T-helper 17 cell (primary cell): ENCODE results near the gene DMRTA2. TPM values are rescaled to one million over a fixed set of nuclear protein-coding genes. Genes with fewer than 3 reads are reported as not detected.
A peak's percentile ranks its signal among the peaks of the same experiment; 100 is the strongest.
"Not testable (repeated sequence)": the region's sequence is repeated elsewhere in the genome, so short reads cannot be mapped to it uniquely, and the experiment has no call there.

Experiments used
- ATAC-seq: fragments of 150-1000 bp; cut with Tn5 transposase; 2 replicates; pipeline ENCODE4 v1.10.0; 2021; ENCODE audit warnings: mild to moderate bottlenecking, moderate library complexity
- DNase-seq, 3 donors: peaks; one replicate each; pipeline versions ENCODE4 v3.0.0 to v3.0.0-alpha.2; 2020 to 2021
- H3K9me3 ChIP-seq: one replicate; pipeline ENCODE4 v1.7.0; 2013; ENCODE audit warnings: low read length, mild to moderate bottlenecking; ENCODE audit not compliant: control insufficient read depth, poor library complexity, severe bottlenecking
- H3K27ac Mint-ChIP-seq: one replicate; pipeline ENCODE4 v1.8.0; 2022; ENCODE audit warnings: mild to moderate bottlenecking, moderate library complexity, mixed read lengths
- H3K27me3 Mint-ChIP-seq: one replicate; pipeline ENCODE4 v1.8.0; 2022; ENCODE audit warnings: mixed read lengths
- H3K36me3 Mint-ChIP-seq: one replicate; pipeline ENCODE4 v1.8.0; 2022; ENCODE audit warnings: low read depth, mixed read lengths
- H3K4me1 Mint-ChIP-seq: one replicate; pipeline ENCODE4 v1.8.0; 2022; ENCODE audit warnings: mild to moderate bottlenecking, mixed read lengths
- H3K4me3 Mint-ChIP-seq: one replicate; pipeline ENCODE4 v1.8.0; 2022; ENCODE audit warnings: mild to moderate bottlenecking, moderate library complexity, mixed read lengths
- total RNA-seq, 4 donors: library from RNA in 2 of 4; stranded (reverse) in 2 of 4; gene quantifications; one replicate each; pipeline ENCODE4 v1.2.3 and lab custom pipeline; 2022 to 2026

Gene DMRTA2
- total RNA-seq, 2 donors from 2014 or later: not detected

DNA sequence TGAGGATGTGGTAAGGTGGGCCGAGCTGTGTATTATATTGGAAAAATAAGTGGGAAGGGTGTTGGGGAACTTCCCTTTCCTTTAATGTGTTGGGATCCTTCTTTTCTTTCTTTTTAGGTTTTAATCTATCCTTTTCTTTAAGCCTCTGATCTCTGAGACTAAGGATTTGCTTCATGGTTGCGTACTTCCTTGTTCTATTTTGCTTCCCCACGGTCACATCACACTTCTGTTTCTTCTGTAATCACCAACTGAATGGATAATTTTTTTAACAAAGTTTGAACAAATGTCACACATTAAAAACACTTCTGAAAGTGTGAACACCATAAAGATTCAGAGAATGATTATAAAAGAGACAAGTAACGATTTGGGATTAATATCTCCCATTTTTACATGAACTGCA, 17.4 kb downstream of the DMRTA2 start:
- no peaks in the 10 kb centered on the region for H3K9me3 ChIP-seq
- no peaks in the 10 kb centered on the region for H3K36me3 Mint-ChIP-seq
- DNase-seq: no peak
- H3K4me3 Mint-ChIP-seq: no peak overlapping the region
- no peak overlapping the region for H3K27ac Mint-ChIP-seq
- peaks cover 68% of the 10 kb centered on the region for H3K27me3 Mint-ChIP-seq
- H3K4me1 Mint-ChIP-seq: no peaks in the 10 kb centered on the region
- ATAC-seq: no peak

GRCh38 chr1:50393522-50394120, 29.6 kb downstream of the DMRTA2 start:
- no peaks in the 10 kb centered on the region for H3K4me1 Mint-ChIP-seq
- H3K9me3 ChIP-seq: no peaks in the 10 kb centered on the region
- H3K27me3 Mint-ChIP-seq: peaks cover 26% of the 10 kb centered on the region
- no peaks in the 10 kb centered on the region for H3K36me3 Mint-ChIP-seq
- no peak overlapping the region for H3K4me3 Mint-ChIP-seq
- DNase-seq (no peak), ATAC-seq (no peak)
- no peak overlapping the region for H3K27ac Mint-ChIP-seq

DNA sequence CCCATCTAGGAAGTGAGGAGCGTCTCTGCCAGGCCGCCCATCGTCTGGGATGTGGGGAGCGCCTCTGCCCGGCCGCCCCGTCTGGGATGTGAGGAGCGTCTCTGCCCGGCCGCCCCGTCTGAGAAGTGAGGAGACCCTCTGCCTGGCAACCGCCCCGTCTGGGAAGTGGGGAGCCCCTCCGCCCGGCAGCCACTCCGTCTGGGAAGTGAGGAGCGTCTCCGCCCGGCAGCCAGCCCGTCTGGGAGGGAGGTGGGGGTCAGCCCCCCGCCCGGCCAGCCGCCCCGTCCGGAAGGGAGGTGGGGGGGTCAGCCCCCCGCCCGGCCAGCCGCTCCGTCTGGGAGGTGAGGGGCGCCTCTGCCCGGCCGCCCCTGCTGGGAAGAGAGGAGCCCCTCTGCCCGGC, 41.7 kb downstream of the DMRTA2 start:
- not testable (repeated sequence) for H3K4me3 Mint-ChIP-seq, H3K27me3 Mint-ChIP-seq, ATAC-seq, H3K4me1 Mint-ChIP-seq, H3K9me3 ChIP-seq, H3K27ac Mint-ChIP-seq, H3K36me3 Mint-ChIP-seq, DNase-seq

DNA sequence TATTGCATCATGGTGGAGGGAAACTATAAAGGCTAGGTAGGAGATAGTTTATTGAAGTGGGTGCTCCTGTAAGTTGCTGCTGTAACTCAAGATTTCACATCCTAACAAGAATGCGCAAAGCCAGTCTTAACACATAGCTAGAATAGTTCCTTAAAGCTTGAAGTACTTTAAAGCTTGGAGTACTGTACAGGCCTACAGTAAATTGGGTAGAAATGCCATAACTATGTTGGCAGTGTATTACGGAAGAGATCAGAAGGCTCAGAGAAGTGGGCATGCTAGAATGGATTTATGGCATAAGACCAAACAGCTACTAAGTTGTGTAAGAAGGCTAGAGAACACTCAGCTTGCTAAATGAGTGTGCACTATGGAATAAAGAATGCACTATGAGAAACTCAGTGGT, 44.5 kb downstream of the DMRTA2 start:
- H3K9me3 ChIP-seq: no peaks in the 10 kb centered on the region
- DNase-seq: no peak
- Mint-ChIP-seq H3K4me3 (no peak overlapping the region), H3K4me1 (no peaks in the 10 kb centered on the region), H3K36me3 (no peaks in the 10 kb centered on the region), H3K27me3 (no peaks in the 10 kb centered on the region), H3K27ac (no peak overlapping the region)
- no peak for ATAC-seq

DNA sequence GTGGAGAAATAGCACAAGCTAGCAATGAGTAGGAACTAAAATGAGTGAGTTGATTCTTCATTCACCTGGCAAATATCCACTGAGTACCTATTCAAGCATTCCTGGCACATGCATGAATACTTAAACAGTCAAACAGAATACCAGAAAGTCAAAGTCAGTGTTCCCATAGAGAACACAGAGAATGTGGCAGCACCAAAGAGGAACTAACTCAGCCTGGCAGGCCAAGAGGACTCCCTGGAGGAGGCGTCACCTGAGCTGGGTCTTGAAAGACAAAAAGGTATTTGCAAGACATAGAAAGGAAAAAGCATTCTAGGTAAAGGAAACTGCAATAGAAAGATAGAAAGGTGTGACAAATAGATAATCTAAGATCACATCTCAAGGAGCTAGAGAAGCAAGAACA, 49.7 kb downstream of the DMRTA2 start:
- no peak overlapping the region for H3K4me3 Mint-ChIP-seq
- H3K36me3 Mint-ChIP-seq: no peaks in the 10 kb centered on the region
- no peaks in the 10 kb centered on the region for H3K4me1 Mint-ChIP-seq
- no peaks in the 10 kb centered on the region for H3K9me3 ChIP-seq
- H3K27me3 Mint-ChIP-seq: peaks cover 27% of the 10 kb centered on the region
- no peak for ATAC-seq
- no peak overlapping the region for H3K27ac Mint-ChIP-seq
- no peak for DNase-seq

GRCh38 chr1:50371749-50372148, 51.5 kb downstream of the DMRTA2 start:
- no peak overlapping the region for H3K4me3 Mint-ChIP-seq

DNA sequence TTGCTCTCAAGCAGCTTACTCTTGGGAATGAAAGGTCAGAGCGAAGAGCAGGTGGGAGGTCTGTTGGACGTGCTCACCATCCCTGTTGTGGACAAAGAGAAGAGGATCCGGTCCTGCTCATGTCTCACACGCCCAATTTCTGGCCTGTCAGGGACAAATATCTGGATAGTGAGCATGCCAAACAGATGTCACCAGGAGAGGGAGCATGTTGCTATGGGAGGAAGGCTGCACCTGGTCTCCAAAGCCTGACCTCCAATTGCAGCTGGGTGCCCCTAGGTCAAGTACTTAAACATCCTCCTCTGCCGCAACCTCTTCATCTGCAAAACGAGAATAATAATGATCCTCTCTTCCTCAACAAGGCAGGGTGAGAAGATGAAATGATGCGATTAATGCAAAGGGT, 53.4 kb downstream of the DMRTA2 start:
- H3K36me3 Mint-ChIP-seq: no peaks in the 10 kb centered on the region
- no peaks in the 10 kb centered on the region for H3K9me3 ChIP-seq
- H3K4me3 Mint-ChIP-seq: no peak overlapping the region
- no peak for DNase-seq
- ATAC-seq: no peak
- H3K27me3 Mint-ChIP-seq: peaks cover 37% of the 10 kb centered on the region
- no peak overlapping the region for H3K27ac Mint-ChIP-seq
- H3K4me1 Mint-ChIP-seq: peaks cover 5% of the 10 kb centered on the region

More at GRCh38 chr1:50371749-50372148, 51.5 kb downstream of the DMRTA2 start:
- Mint-ChIP-seq H3K27ac (no peak overlapping the region), H3K4me1 (peaks cover 5% of the 10 kb centered on the region), H3K27me3 (peaks cover 33% of the 10 kb centered on the region), H3K36me3 (no peaks in the 10 kb centered on the region)
- no peak for ATAC-seq
- no peak for DNase-seq
- no peaks in the 10 kb centered on the region for H3K9me3 ChIP-seq

- no peak for ATAC-seq
- no peak overlapping the region for H3K27ac Mint-ChIP-seq
- no peaks in the 10 kb centered on the region for H3K9me3 ChIP-seq
- peaks cover 42% of the 10 kb centered on the region for H3K27me3 Mint-ChIP-seq
- H3K4me1 Mint-ChIP-seq: peaks cover 5% of the 10 kb centered on the region
- no peak overlapping the region for H3K4me3 Mint-ChIP-seq
- no peaks in the 10 kb centered on the region for H3K36me3 Mint-ChIP-seq
- no peak for DNase-seq
Observed at GRCh38 chr1:50369008-50369634, 54.1 kb downstream of the DMRTA2 start.

GRCh38 chr1:50368179-50369007, 54.9 kb downstream of the DMRTA2 start:
- peak; percentile 45 for ATAC-seq

More at GRCh38 chr1:50368179-50369007, 54.9 kb downstream of the DMRTA2 start:
- Mint-ChIP-seq H3K4me1 (peaks cover 5% of the 10 kb centered on the region), H3K27ac (no peak overlapping the region), H3K36me3 (no peaks in the 10 kb centered on the region), H3K4me3 (no peak overlapping the region), H3K27me3 (peaks cover 48% of the 10 kb centered on the region)
- DNase-seq: peak; percentile 13 to 21 (median 16)
- H3K9me3 ChIP-seq: no peaks in the 10 kb centered on the region
